Measurements from ENCODE around the gene SRPK3.
"Not testable (repeated sequence)": the region's sequence is repeated elsewhere in the genome, so short reads cannot be mapped to it uniquely, and the experiment has no call there.

SRPK3 gene

GRCh38 chrX:153807976-153808375 lies 27.1 kb downstream of the SRPK3 start:
- DNase-seq (ENCODE audit: low spot score), result no peak

GRCh38 chrX:153812220-153812619 lies 31.4 kb downstream of the SRPK3 start:
- no peak for DNase-seq (ENCODE audit: low spot score)

GRCh38 chrX:153813161-153813560 lies 32.3 kb downstream of the SRPK3 start:
- no peak for DNase-seq (ENCODE audit: low spot score)

- DNase-seq (ENCODE audit: low spot score), result no peak
Observed at GRCh38 chrX:153814591-153815315, 33.9 kb downstream of the SRPK3 start.

- DNase-seq (ENCODE audit: low spot score), result no peak
Observed at GRCh38 chrX:153816831-153817690, 36.2 kb downstream of the SRPK3 start.

- not testable (repeated sequence) for DNase-seq (ENCODE audit: low spot score)
Observed at GRCh38 chrX:153818064-153818463, 37.2 kb downstream of the SRPK3 start.

GRCh38 chrX:153818571-153819383 lies 37.9 kb downstream of the SRPK3 start:
- peak; percentile 65 for DNase-seq (ENCODE audit: low spot score)

- DNase-seq (ENCODE audit: low spot score), result no peak
Observed at GRCh38 chrX:153819384-153820040, 38.7 kb downstream of the SRPK3 start.

GRCh38 chrX:153820601-153821000 lies 39.8 kb downstream of the SRPK3 start:
- no peak for DNase-seq (ENCODE audit: low spot score)

- DNase-seq (ENCODE audit: low spot score), result no peak
Observed at GRCh38 chrX:153821066-153821465, 40.2 kb downstream of the SRPK3 start.

- DNase-seq (ENCODE audit: low spot score), result no peak
Observed at GRCh38 chrX:153824348-153824747, 43.5 kb downstream of the SRPK3 start.

GRCh38 chrX:153825042-153825441 lies 44.2 kb downstream of the SRPK3 start:
- peak; percentile 1 for DNase-seq (ENCODE audit: low spot score)

GRCh38 chrX:153827016-153827415 lies 46.2 kb downstream of the SRPK3 start:
- no peak for DNase-seq (ENCODE audit: low spot score)

- DNase-seq (ENCODE audit: low spot score), result peak; percentile 1
Observed at GRCh38 chrX:153827903-153828302, 47.1 kb downstream of the SRPK3 start.

- no peak for DNase-seq (ENCODE audit: low spot score)
Observed at GRCh38 chrX:153828308-153828707, 47.5 kb downstream of the SRPK3 start.

GRCh38 chrX:153828723-153829548 lies 48.1 kb downstream of the SRPK3 start:
- DNase-seq (ENCODE audit: low spot score), result peak; percentile 40

GRCh38 chrX:153829549-153829798 lies 48.6 kb downstream of the SRPK3 start:
- DNase-seq (ENCODE audit: low spot score), result no peak

GRCh38 chrX:153829799-153830639 lies 49.2 kb downstream of the SRPK3 start, which contains the start of gene PDZD4:
TSS of gene PDZD4 (minus strand) at chrX:153830544. CDS start at chrX:153830298, 246 bp downstream.
- no peak for DNase-seq (ENCODE audit: low spot score)

- DNase-seq (ENCODE audit: low spot score), result no peak
Observed at GRCh38 chrX:153830640-153831428, 50.0 kb downstream of the SRPK3 start.

Data from HuH-7 (cell line).